Transverse colon (tissue), 4 donors: Measurements from ENCODE around the gene HTR2C. TPM values are rescaled to one million over a fixed set of nuclear protein-coding genes. Genes with fewer than 3 reads are reported as not detected.

Experiments used
- DNase-seq: peaks from one replicate; pipeline ENCODE4 v3.0.0-alpha.2; 2019
- H3K27ac ChIP-seq, 4 donors: fragments of 200-600 bp; sonication (generic); 2 replicates each; pipeline ENCODE4 v1.5.1; 2016 to 2018; ENCODE audit warnings: inconsistent platforms in 4 of 4
- H3K27me3 ChIP-seq: fragments of 200-600 bp; sonication (generic); 2 replicates; pipeline ENCODE4 v1.5.1; 2017; ENCODE audit warnings: inconsistent platforms
- H3K36me3 ChIP-seq, 4 donors: fragments of 200-600 bp; sonication (generic); 2 replicates each; pipeline ENCODE4 v1.5.1; 2017 to 2019; ENCODE audit warnings: inconsistent platforms in 4 of 4
- H3K4me1 ChIP-seq, 4 donors: fragments of 200-600 bp; sonication (generic); 2 replicates each; pipeline ENCODE4 v1.5.1; 2017 to 2020; ENCODE audit warnings: inconsistent platforms in 4 of 4
- H3K4me3 ChIP-seq, 4 donors: fragments of 200-600 bp; sonication (generic); 1 replicate in 1 of 4; 2 replicates in 3 of 4; pipeline versions ENCODE4 v1.5.1 to v1.6.1; 2017 to 2019; ENCODE audit warnings: inconsistent platforms in 4 of 4
- H3K9me3 ChIP-seq, 2 donors: fragments of 200-600 bp; sonication (generic); 2 replicates each; pipeline ENCODE4 v1.5.1; 2017 to 2019; ENCODE audit warnings: inconsistent platforms in 2 of 2
- CTCF ChIP-seq, 5 experiments: fragments of 200-600 bp in 3 of 5; fragments of 450-650 bp in 2 of 5; sonication (generic) in 3 of 5; IDR thresholded peaks; 1 replicate in 2 of 5; 2 replicates in 3 of 5; pipeline ENCODE4 v1.5.1; 2016 to 2017; ENCODE audit warnings: antibody characterized with exemption in 5 of 5, inconsistent platforms in 3 of 5, mild to moderate bottlenecking in 2 of 5, moderate library complexity in 1 of 5
- EP300 ChIP-seq: sonication (generic); formaldehyde crosslinking; IDR thresholded peaks from one replicate; pipeline ENCODE4 v1.6.1; 2017; ENCODE audit warnings: antibody characterized with exemption, low read depth
- POLR2A ChIP-seq: fragments of 450-650 bp; IDR thresholded peaks from one replicate; pipeline ENCODE4 v1.6.1; 2016; ENCODE audit warnings: antibody characterized with exemption, mild to moderate bottlenecking, moderate library complexity
- POLR2AphosphoS5 ChIP-seq, 3 donors: sonication (generic); formaldehyde crosslinking; IDR thresholded peaks; one replicate each; pipeline ENCODE4 v1.6.1; 2016; ENCODE audit warnings: antibody characterized with exemption in 3 of 3
- WGBS, 2 donors: methylation state at CpG; one replicate each; pipeline ENCODE4 v1.1.5; 2018; ENCODE audit warnings: low coverage in 1 of 2; 5-methylcytosine and 5-hydroxymethylcytosine counted together
- in situ Hi-C, 4 donors: fragments of 200-750 bp; cut with MboI; loops; one replicate each; pipeline versions ENCODE4 v1.15.0 to v1.15.1; 2017; ENCODE audit warnings: low sequenced_read_pairs in 3 of 4, low pct_ligation_motif_present in 1 of 4, low pct_unique_long_range_greater_than_20kb in 1 of 4
- intact Hi-C: fragments of 100-400 bp; cut with DNase I; formaldehyde crosslinking; loops from one replicate; pipeline ENCODE4 v1.15.1; 2023; ENCODE audit warnings: low total_unique reads
- total RNA-seq, 4 donors: library from RNA; depleted of rRNA; stranded (reverse); fragments of >200 nt; gene quantifications; one replicate each; pipeline ENCODE4 v1.1.0, GENCODE V29; 2016

The HTR2C gene
- total RNA-seq, 4 donors from 2014 or later, result not detected

- WGBS, 2 donors, result 60 to 83% methylated on average over 2 to 3 of the region's 3 CpGs
- DNase-seq, result no peak
- no peak for TF ChIP-seq EP300
- no peak for TF ChIP-seq POLR2AphosphoS5 (IDR thresholded peaks at IDR 0.05)
- no peak for TF ChIP-seq CTCF (IDR thresholded peaks at IDR 0.05)
- TF ChIP-seq POLR2A, result no peak
- Histone ChIP-seq H3K4me1 (no peaks in the 10 kb centered on the region), H3K9me3 (no peaks in the 10 kb centered on the region), H3K4me3 (no peak overlapping the region), H3K27ac (no peak overlapping the region), H3K36me3 (no peaks in the 10 kb centered on the region), H3K27me3 (no peaks in the 10 kb centered on the region)
- in situ Hi-C loops (no loop called here), intact Hi-C loops (no loop called here)
These were observed 203.2 kb downstream of the HTR2C start for GRCh38 chrX:114787061-114787460.

- no peaks in the 10 kb centered on the region for H3K9me3 ChIP-seq
- 26% methylated on average over 1 of the region's 1 CpG; no CpG with 5 or more reads in 1 of the 2 donors for WGBS, 2 donors
- no peak overlapping the region for H3K27ac ChIP-seq
- H3K4me1 ChIP-seq, result no peaks in the 10 kb centered on the region
- intact Hi-C loops (no loop called here), in situ Hi-C loops (no loop called here)
- H3K36me3 ChIP-seq, result no peaks in the 10 kb centered on the region
- H3K27me3 ChIP-seq, result no peaks in the 10 kb centered on the region
- H3K4me3 ChIP-seq, result no peak overlapping the region
- no peak for DNase-seq
- no peak for TF ChIP-seq EP300
- no peak for TF ChIP-seq POLR2AphosphoS5 (IDR thresholded peaks at IDR 0.05)
- no peak for TF ChIP-seq CTCF (IDR thresholded peaks at IDR 0.05)
- TF ChIP-seq POLR2A, result no peak
These were observed 213.6 kb downstream of the HTR2C start for GRCh38 chrX:114797494-114797893.

- no peaks in the 10 kb centered on the region for H3K36me3 ChIP-seq
- H3K4me1 ChIP-seq, result no peaks in the 10 kb centered on the region
- no peaks in the 10 kb centered on the region for H3K27me3 ChIP-seq
- no peak overlapping the region for H3K4me3 ChIP-seq
- no peak for TF ChIP-seq POLR2A
- no peak for TF ChIP-seq CTCF (IDR thresholded peaks at IDR 0.05)
- no peak for TF ChIP-seq POLR2AphosphoS5 (IDR thresholded peaks at IDR 0.05)
- no peak for TF ChIP-seq EP300
- in situ Hi-C loops, result no loop called here
- H3K27ac ChIP-seq, result no peak overlapping the region
- no peaks in the 10 kb centered on the region for H3K9me3 ChIP-seq
- 58 to 75% methylated on average over 2 of the region's 2 CpGs for WGBS, 2 donors
- intact Hi-C loops, result no loop called here
- no peak for DNase-seq
These were observed 215.0 kb downstream of the HTR2C start for GRCh38 chrX:114798907-114799306.

GRCh38 chrX:114800719-114801118, 216.8 kb downstream of the HTR2C start:
- in situ Hi-C loops, result no loop called here
- no peaks in the 10 kb centered on the region for H3K9me3 ChIP-seq
- intact Hi-C loops, result no loop called here
- H3K4me3 ChIP-seq, result no peak overlapping the region
- no peak for DNase-seq
- no peaks in the 10 kb centered on the region for H3K27me3 ChIP-seq
- H3K27ac ChIP-seq, result no peak overlapping the region
- H3K36me3 ChIP-seq, result no peaks in the 10 kb centered on the region
- TF ChIP-seq CTCF (IDR thresholded peaks at IDR 0.05) (no peak), POLR2AphosphoS5 (IDR thresholded peaks at IDR 0.05) (no peak), EP300 (no peak), POLR2A (no peak)
- 75 to 80% methylated on average over 1 to 4 of the region's 4 CpGs for WGBS, 2 donors
- no peaks in the 10 kb centered on the region for H3K4me1 ChIP-seq
